ENCODE measurements around the gene IFI27. TPM values are rescaled to one million over a fixed set of nuclear protein-coding genes. Genes with fewer than 3 reads are reported as not detected.
A peak's percentile ranks its signal among the peaks of the same experiment; 100 is the strongest.
"Not testable (repeated sequence)": the region's sequence is repeated elsewhere in the genome, so short reads cannot be mapped to it uniquely, and the experiment has no call there.

The IFI27 gene
- total RNA-seq, 1 donor from 2014 or later = 132 TPM

- intact Hi-C loops (cut with DNase I) = loop anchor here (5.0 kb wide), 1 partner anchor 101 kb away; no protein-coding TSS in a partner anchor
- ATAC-seq (ENCODE audit: poor library complexity) = no peak
- DNase-seq = no peak
These were observed 27.7 kb downstream of the IFI27 start for GRCh38 chr14:94138251-94138650.

GRCh38 chr14:94139006-94139405, 28.5 kb downstream of the IFI27 start:
- intact Hi-C loops (cut with DNase I) = loop anchor here (5.0 kb wide), 1 partner anchor 102 kb away; no protein-coding TSS in a partner anchor
- DNase-seq (no peak), ATAC-seq (ENCODE audit: poor library complexity) (no peak)

- ATAC-seq (ENCODE audit: poor library complexity) (no peak), DNase-seq (no peak)
- intact Hi-C loops (cut with DNase I) = loop anchor here (5.0 kb wide), 1 partner anchor 102 kb away; no protein-coding TSS in a partner anchor
These were observed 28.9 kb downstream of the IFI27 start for GRCh38 chr14:94139421-94139820.

- no peak for DNase-seq
- intact Hi-C loops (cut with DNase I) = no loop called here
- ATAC-seq (ENCODE audit: poor library complexity) = no peak
These were observed 31.7 kb downstream of the IFI27 start for GRCh38 chr14:94142247-94142646.

- ATAC-seq (ENCODE audit: poor library complexity) = no peak
- intact Hi-C loops (cut with DNase I) = no loop called here
- DNase-seq = no peak
These were observed 32.3 kb downstream of the IFI27 start for GRCh38 chr14:94142836-94143235.

- intact Hi-C loops (cut with DNase I) = no loop called here
- DNase-seq (no peak), ATAC-seq (ENCODE audit: poor library complexity) (no peak)
These were observed 32.7 kb downstream of the IFI27 start for GRCh38 chr14:94143239-94143638.

GRCh38 chr14:94143711-94144110, 33.2 kb downstream of the IFI27 start:
- DNase-seq = no peak
- intact Hi-C loops (cut with DNase I) = no loop called here
- ATAC-seq (ENCODE audit: poor library complexity) = no peak

GRCh38 chr14:94144765-94145164, 34.2 kb downstream of the IFI27 start:
- ATAC-seq (ENCODE audit: poor library complexity) (no peak), DNase-seq (no peak)
- intact Hi-C loops (cut with DNase I) = no loop called here

GRCh38 chr14:94145902-94146527, 35.5 kb downstream of the IFI27 start:
- ATAC-seq (ENCODE audit: poor library complexity) (no peak), DNase-seq (no peak)
- intact Hi-C loops (cut with DNase I) = no loop called here

- DNase-seq = no peak
- intact Hi-C loops (cut with DNase I) = no loop called here
These were observed 42.1 kb downstream of the IFI27 start for GRCh38 chr14:94152676-94153075.

GRCh38 chr14:94153750-94154342, 43.3 kb downstream of the IFI27 start:
- intact Hi-C loops (cut with DNase I) = no loop called here
- DNase-seq = no peak
- ATAC-seq (ENCODE audit: poor library complexity) = no peak

More at GRCh38 chr14:94152676-94153075, 42.1 kb downstream of the IFI27 start:
- ATAC-seq (ENCODE audit: poor library complexity) = no peak

GRCh38 chr14:94156143-94156542, 45.6 kb downstream of the IFI27 start:
- intact Hi-C loops (cut with DNase I); DNase-seq; ATAC-seq (ENCODE audit: poor library complexity): not testable (repeated sequence)

- peak; percentile 95 for ATAC-seq (ENCODE audit: poor library complexity)
- DNase-seq = no peak
- intact Hi-C loops (cut with DNase I) = no loop called here
These were observed 46.7 kb downstream of the IFI27 start for GRCh38 chr14:94157197-94157596.

- intact Hi-C loops (cut with DNase I) = no loop called here
These were observed 47.8 kb downstream of the IFI27 start for GRCh38 chr14:94158239-94158883.

GRCh38 chr14:94161058-94161457, 50.5 kb downstream of the IFI27 start:
- intact Hi-C loops (cut with DNase I) = no loop called here
- ATAC-seq (ENCODE audit: poor library complexity) = no peak
- no peak for DNase-seq

More at GRCh38 chr14:94158239-94158883, 47.8 kb downstream of the IFI27 start:
- no peak for DNase-seq
- ATAC-seq (ENCODE audit: poor library complexity) = no peak

- ATAC-seq (ENCODE audit: poor library complexity) (peak; percentile 33), DNase-seq (no peak)
- intact Hi-C loops (cut with DNase I) = no loop called here
These were observed 51.4 kb downstream of the IFI27 start for GRCh38 chr14:94161981-94162380.

- DNase-seq (no peak), ATAC-seq (ENCODE audit: poor library complexity) (no peak)
- intact Hi-C loops (cut with DNase I) = no loop called here
These were observed 51.9 kb downstream of the IFI27 start for GRCh38 chr14:94162466-94162865.

- no peak for DNase-seq
- ATAC-seq (ENCODE audit: poor library complexity) = no peak
- intact Hi-C loops (cut with DNase I) = no loop called here
These were observed 53.3 kb downstream of the IFI27 start for GRCh38 chr14:94163796-94164195.

- DNase-seq (no peak), ATAC-seq (ENCODE audit: poor library complexity) (no peak)
- intact Hi-C loops (cut with DNase I) = no loop called here
These were observed 54.3 kb downstream of the IFI27 start for GRCh38 chr14:94164685-94165431.
